GM19395 (cell line): ENCODE results near the gene ASB18.

ENCODE experiments used
- ATAC-seq: cut with Tn5 transposase; IDR thresholded peaks from one replicate; pipeline ENCODE4 v1.9.1; 2021; ENCODE audit warnings: mild to moderate bottlenecking, moderate library complexity; ENCODE audit not compliant: unreplicated experiment

Gene ASB18

GRCh38 chr2:236242057-236242495 is 22.1 kb downstream of the ASB18 start:
- ATAC-seq, result no peak

GRCh38 chr2:236241181-236242056 is 22.8 kb downstream of the ASB18 start:
- no peak for ATAC-seq

- ATAC-seq, result no peak
Measured at GRCh38 chr2:236240228-236240990, 23.8 kb downstream of the ASB18 start.

- ATAC-seq, result no peak
Measured at GRCh38 chr2:236239276-236240065, 24.7 kb downstream of the ASB18 start.

GRCh38 chr2:236238751-236239150 is 25.5 kb downstream of the ASB18 start:
- no peak for ATAC-seq

- ATAC-seq, result no peak
Measured at GRCh38 chr2:236237468-236238190, 26.6 kb downstream of the ASB18 start.

- no peak for ATAC-seq
Measured at GRCh38 chr2:236236559-236237452, 27.4 kb downstream of the ASB18 start.

- no peak for ATAC-seq
Measured at GRCh38 chr2:236229186-236229585, 35.0 kb downstream of the ASB18 start.

- no peak for ATAC-seq
Measured at GRCh38 chr2:236223675-236224074, 40.5 kb downstream of the ASB18 start.

- no peak for ATAC-seq
Measured at GRCh38 chr2:236221798-236222197, 42.4 kb downstream of the ASB18 start.

- ATAC-seq, result no peak
Measured at GRCh38 chr2:236219411-236219810, 44.8 kb downstream of the ASB18 start.

GRCh38 chr2:236217926-236218325 is 46.3 kb downstream of the ASB18 start:
- ATAC-seq, result no peak

GRCh38 chr2:236216711-236217110 is 47.5 kb downstream of the ASB18 start:
- ATAC-seq, result no peak

- no peak for ATAC-seq
Measured at GRCh38 chr2:236215761-236216333, 48.4 kb downstream of the ASB18 start.

GRCh38 chr2:236215196-236215595 is 49.0 kb downstream of the ASB18 start:
- ATAC-seq, result no peak

GRCh38 chr2:236214376-236214995 is 49.7 kb downstream of the ASB18 start:
- no peak for ATAC-seq

GRCh38 chr2:236211296-236211695 is 52.9 kb downstream of the ASB18 start:
- no peak for ATAC-seq

- ATAC-seq, result no peak
Measured at GRCh38 chr2:236210536-236210935, 53.7 kb downstream of the ASB18 start.

- ATAC-seq, result no peak
Measured at GRCh38 chr2:236209996-236210395, 54.2 kb downstream of the ASB18 start.
